RWPE2 (cell line): ENCODE results near the gene SLC16A2.
"Not testable (repeated sequence)": the region's sequence is repeated elsewhere in the genome, so short reads cannot be mapped to it uniquely, and the experiment has no call there.

Experiments
- ATAC-seq: fragments of 200-7000 bp; cut with Tn5 transposase; 3 replicates; pipeline ENCODE4 v1.9.1; 2021; ENCODE audit warnings: low read depth
- DNase-seq: peaks from one replicate; pipeline ENCODE4 v3.0.0-alpha.2; 2020; ENCODE audit warnings: low spot score
- H3K27ac ChIP-seq: fragments of 450-650 bp; 2 replicates; pipeline ENCODE4 v1.5.1; 2017; ENCODE audit warnings: mild to moderate bottlenecking; ENCODE audit not compliant: poor library complexity, severe bottlenecking
- H3K27me3 ChIP-seq: fragments of 250-450 bp; sonication (Bioruptor Pico); 2 replicates; pipeline ENCODE4 v1.5.1; 2021; ENCODE audit warnings: mild to moderate bottlenecking, moderate library complexity; ENCODE audit not compliant: insufficient read depth, poor library complexity, severe bottlenecking
- H3K36me3 ChIP-seq: fragments of 250-450 bp; sonication (Bioruptor Pico); 2 replicates; pipeline ENCODE4 v1.5.1; 2020; ENCODE audit warnings: low read depth, mild to moderate bottlenecking, moderate library complexity
- H3K4me1 ChIP-seq: fragments of 250-450 bp; sonication (Bioruptor Pico); 2 replicates; pipeline ENCODE4 v1.5.1; 2021; ENCODE audit warnings: mild to moderate bottlenecking, moderate library complexity; ENCODE audit not compliant: insufficient read depth, poor library complexity, severe bottlenecking
- H3K4me3 ChIP-seq: fragments of 250-450 bp; sonication (Bioruptor Pico); 2 replicates; pipeline ENCODE4 v1.5.1; 2021; ENCODE audit warnings: mild to moderate bottlenecking, moderate library complexity; ENCODE audit not compliant: severe bottlenecking
- H3K9me3 ChIP-seq: fragments of 250-450 bp; sonication (Bioruptor Pico); 2 replicates; pipeline ENCODE4 v1.5.1; 2021; ENCODE audit warnings: mild to moderate bottlenecking, moderate library complexity; ENCODE audit not compliant: severe bottlenecking
- TF ChIP-seq, protein P1 (sequence below): fragments of 450-650 bp; IDR thresholded peaks from one replicate; pipeline ENCODE4 v1.5.1; 2017; ENCODE audit warnings: mild to moderate bottlenecking, moderate library complexity; ENCODE audit not compliant: poor library complexity, severe bottlenecking

Gene SLC16A2

DNA sequence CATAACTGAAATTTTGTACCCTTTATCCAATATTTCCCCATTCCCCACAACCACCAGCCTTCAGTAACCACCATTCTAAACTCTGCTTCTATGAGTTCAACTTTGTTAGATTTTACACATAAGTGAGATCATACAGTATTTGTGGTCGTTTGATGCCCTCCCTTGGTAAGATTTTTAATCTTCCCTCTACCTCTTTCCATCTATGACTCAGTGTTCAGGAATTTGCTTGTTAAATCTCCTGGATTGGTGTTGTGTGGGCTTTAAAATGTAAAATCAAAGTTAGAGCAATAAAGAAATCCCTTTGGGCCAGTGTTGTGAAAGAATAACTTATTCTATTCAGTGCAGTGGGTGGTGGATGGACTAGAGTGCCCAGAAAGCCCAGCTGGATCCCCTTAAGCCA lies 37.4 kb downstream of the SLC16A2 start:
- TF ChIP-seq, protein P1, sequence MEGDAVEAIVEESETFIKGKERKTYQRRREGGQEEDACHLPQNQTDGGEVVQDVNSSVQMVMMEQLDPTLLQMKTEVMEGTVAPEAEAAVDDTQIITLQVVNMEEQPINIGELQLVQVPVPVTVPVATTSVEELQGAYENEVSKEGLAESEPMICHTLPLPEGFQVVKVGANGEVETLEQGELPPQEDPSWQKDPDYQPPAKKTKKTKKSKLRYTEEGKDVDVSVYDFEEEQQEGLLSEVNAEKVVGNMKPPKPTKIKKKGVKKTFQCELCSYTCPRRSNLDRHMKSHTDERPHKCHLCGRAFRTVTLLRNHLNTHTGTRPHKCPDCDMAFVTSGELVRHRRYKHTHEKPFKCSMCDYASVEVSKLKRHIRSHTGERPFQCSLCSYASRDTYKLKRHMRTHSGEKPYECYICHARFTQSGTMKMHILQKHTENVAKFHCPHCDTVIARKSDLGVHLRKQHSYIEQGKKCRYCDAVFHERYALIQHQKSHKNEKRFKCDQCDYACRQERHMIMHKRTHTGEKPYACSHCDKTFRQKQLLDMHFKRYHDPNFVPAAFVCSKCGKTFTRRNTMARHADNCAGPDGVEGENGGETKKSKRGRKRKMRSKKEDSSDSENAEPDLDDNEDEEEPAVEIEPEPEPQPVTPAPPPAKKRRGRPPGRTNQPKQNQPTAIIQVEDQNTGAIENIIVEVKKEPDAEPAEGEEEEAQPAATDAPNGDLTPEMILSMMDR = peak; percentile 36
- Histone ChIP-seq H3K27me3 (no peaks in the 10 kb centered on the region), H3K36me3 (no peaks in the 10 kb centered on the region), H3K9me3 (no peaks in the 10 kb centered on the region), H3K4me3 (no peak overlapping the region), H3K4me1 (no peaks in the 10 kb centered on the region), H3K27ac (no peak overlapping the region)
- peak; percentile 76 for ATAC-seq
- DNase-seq = no peak

DNA sequence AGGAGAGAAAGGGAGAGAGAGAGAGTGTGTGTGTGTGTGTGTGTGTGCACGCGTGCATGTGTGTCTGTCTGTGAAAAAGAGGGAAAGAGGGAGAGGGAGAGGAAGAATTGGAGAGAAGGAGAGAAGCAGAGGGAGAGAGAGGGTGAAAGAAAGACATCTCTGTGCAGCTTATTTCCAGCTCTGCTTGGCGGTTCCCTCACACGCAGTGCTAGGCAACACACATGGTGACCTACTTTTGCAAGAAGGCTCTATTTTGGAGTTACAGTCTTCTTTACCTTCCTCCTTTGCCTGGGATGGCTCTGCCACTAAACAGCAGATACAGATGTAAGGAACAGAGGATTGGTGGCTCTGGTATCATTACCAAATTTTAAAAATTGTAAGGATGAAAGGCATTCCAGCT lies 40.1 kb downstream of the SLC16A2 start:
- ATAC-seq (no peak), DNase-seq (no peak)
- Histone ChIP-seq H3K36me3 (no peaks in the 10 kb centered on the region), H3K4me3 (no peak overlapping the region), H3K9me3 (no peaks in the 10 kb centered on the region), H3K27ac (no peak overlapping the region), H3K4me1 (no peaks in the 10 kb centered on the region), H3K27me3 (no peaks in the 10 kb centered on the region)
- TF ChIP-seq, protein P1 = no peak

DNA sequence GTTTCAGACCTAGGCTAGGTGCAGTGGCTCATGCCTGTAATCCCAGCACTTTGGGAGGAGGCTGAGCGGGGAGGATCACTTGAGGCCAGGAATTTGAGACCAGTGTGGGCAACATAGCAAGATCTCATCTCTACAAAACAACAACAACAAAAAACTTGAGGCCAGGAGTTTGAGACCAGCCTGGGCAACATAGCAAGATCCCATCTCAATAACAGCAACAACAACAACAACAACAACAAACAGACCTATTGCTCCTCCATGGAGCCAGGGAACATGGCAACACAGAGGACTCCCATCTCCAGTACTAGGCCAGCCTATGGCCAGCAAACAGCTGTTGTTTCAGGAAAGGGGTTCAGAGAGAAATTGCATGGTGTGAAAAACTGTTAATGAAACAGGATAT lies 43.4 kb downstream of the SLC16A2 start:
- DNase-seq (no peak), ATAC-seq (no peak)
- no peak overlapping the region for H3K27ac ChIP-seq
- no peak overlapping the region for H3K4me3 ChIP-seq
- no peaks in the 10 kb centered on the region for H3K27me3 ChIP-seq
- H3K4me1 ChIP-seq = no peaks in the 10 kb centered on the region
- TF ChIP-seq, protein P1 = no peak
- H3K9me3 ChIP-seq = no peaks in the 10 kb centered on the region
- H3K36me3 ChIP-seq = no peaks in the 10 kb centered on the region

DNA sequence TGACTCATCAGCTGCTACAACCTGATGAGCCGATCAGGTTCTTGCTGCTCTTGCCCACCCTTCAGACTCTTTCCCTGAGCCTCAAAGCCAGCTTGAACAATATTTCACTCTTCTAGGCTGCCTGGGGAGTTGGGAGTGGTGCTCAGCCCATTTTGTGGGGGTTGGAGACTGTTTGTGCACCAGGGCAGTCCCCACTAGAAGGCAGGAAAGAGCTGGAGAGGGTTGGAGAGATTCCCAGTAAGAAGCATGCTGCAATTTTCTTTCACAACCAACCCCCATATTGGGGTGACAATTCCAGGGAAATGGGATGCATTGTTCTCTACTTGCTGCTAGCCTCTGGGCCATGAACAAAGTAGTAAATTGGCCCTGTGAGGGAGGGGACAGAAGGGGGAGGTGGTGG lies 44.1 kb downstream of the SLC16A2 start:
- Histone ChIP-seq H3K27ac (no peak overlapping the region), H3K4me3 (no peak overlapping the region), H3K9me3 (no peaks in the 10 kb centered on the region), H3K36me3 (no peaks in the 10 kb centered on the region), H3K4me1 (no peaks in the 10 kb centered on the region), H3K27me3 (no peaks in the 10 kb centered on the region)
- ATAC-seq = no peak
- TF ChIP-seq, protein P1 = no peak
- DNase-seq = no peak

DNA sequence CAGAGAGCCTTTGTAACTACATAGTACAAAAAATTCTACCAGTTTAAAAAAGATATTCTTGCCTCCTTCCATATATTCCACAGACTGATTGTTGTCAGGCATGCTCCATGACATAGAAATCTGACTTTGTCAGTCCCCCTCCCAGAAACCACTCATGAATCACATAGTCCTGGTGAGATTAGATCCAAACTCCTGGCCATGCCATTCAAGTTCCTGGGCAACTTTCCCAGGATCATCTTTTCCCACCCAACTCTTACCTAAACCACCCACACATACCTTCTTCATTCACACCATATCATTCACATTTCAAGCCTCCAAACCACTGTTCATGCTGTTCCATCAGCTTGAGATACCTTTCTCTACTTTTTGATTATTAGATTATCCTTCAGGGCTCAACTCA lies 46.4 kb downstream of the SLC16A2 start:
- Histone ChIP-seq H3K9me3 (no peaks in the 10 kb centered on the region), H3K27ac (no peak overlapping the region), H3K36me3 (no peaks in the 10 kb centered on the region), H3K4me3 (no peak overlapping the region), H3K4me1 (no peaks in the 10 kb centered on the region), H3K27me3 (no peaks in the 10 kb centered on the region)
- TF ChIP-seq, protein P1 = no peak
- DNase-seq (no peak), ATAC-seq (no peak)

DNA sequence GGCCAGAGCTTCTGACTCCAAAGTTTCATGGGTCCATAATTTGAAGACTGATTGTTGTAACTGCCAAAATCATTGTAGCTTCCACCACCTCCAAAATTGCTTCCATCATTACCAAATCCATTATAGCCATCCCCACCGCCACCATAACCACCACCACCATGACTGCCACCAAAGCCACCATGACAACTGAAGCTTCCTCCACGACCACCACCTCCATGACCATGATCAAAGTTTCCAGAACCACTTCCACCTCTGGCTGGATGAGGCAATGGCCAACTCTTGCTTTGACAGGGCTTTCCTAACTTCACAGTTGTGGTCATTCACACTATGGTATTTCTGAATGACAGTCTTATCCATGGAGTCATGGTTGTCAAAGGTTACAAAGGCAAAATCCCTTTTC lies 51.8 kb downstream of the SLC16A2 start:
- not testable (repeated sequence) for ATAC-seq, H3K27me3 ChIP-seq, H3K36me3 ChIP-seq, H3K4me1 ChIP-seq, H3K27ac ChIP-seq, H3K4me3 ChIP-seq, DNase-seq, H3K9me3 ChIP-seq
